Gastroesophageal sphincter (tissue), 4 donors: ENCODE data around the gene PNMA5. TPM values are rescaled to one million over a fixed set of nuclear protein-coding genes. Genes with fewer than 3 reads are reported as not detected.
A peak's percentile ranks its signal among the peaks of the same experiment; 100 is the strongest.

Experiments
- ATAC-seq: fragments of 150-250 bp; one replicate; pipeline ENCODE4 v1.9.1; 2016; ENCODE audit warnings: mild to moderate bottlenecking, moderate library complexity
- H3K27ac ChIP-seq, 4 donors: fragments of 200-600 bp; sonication (generic) in 3 of 4; 1 replicate in 3 of 4; 2 replicates in 1 of 4; pipeline ENCODE4 v1.5.1; 2016 to 2019
- H3K27me3 ChIP-seq: fragments of 200-600 bp; sonication (generic); one replicate; pipeline ENCODE4 v1.5.1; 2019
- H3K36me3 ChIP-seq, 2 donors: fragments of 200-600 bp; sonication (generic); one replicate each; pipeline ENCODE4 v1.5.1; 2019; ENCODE audit warnings: control low read depth in 1 of 2
- H3K4me1 ChIP-seq, 3 donors: fragments of 200-600 bp; sonication (generic); 1 replicate in 2 of 3; 2 replicates in 1 of 3; pipeline ENCODE4 v1.5.1; 2016 to 2019; ENCODE audit warnings: control low read depth in 2 of 3
- H3K4me3 ChIP-seq, 2 donors: fragments of 200-600 bp; sonication (generic); one replicate each; pipeline ENCODE4 v1.5.1; 2019; ENCODE audit warnings: mild to moderate bottlenecking in 1 of 2, moderate library complexity in 1 of 2
- H3K9me3 ChIP-seq, 3 donors: fragments of 200-600 bp; sonication (generic); one replicate each; pipeline ENCODE4 v1.5.1; 2017 to 2019; ENCODE audit warnings: control low read depth in 2 of 3
- EP300 ChIP-seq: sonication (generic); formaldehyde crosslinking; IDR thresholded peaks from one replicate; pipeline ENCODE4 v1.6.1; 2017; ENCODE audit warnings: antibody characterized with exemption, mild to moderate bottlenecking
- POLR2A ChIP-seq, 2 donors: fragments of 450-650 bp; IDR thresholded peaks; one replicate each; pipeline ENCODE4 v1.6.1; 2017; ENCODE audit warnings: antibody characterized with exemption in 2 of 2, mild to moderate bottlenecking in 2 of 2, moderate library complexity in 1 of 2
- POLR2AphosphoS5 ChIP-seq: sonication (generic); formaldehyde crosslinking; IDR thresholded peaks from one replicate; pipeline ENCODE4 v1.6.1; 2017; ENCODE audit warnings: antibody characterized with exemption
- WGBS, 2 donors: methylation state at CpG; one replicate each; pipeline ENCODE4 v1.1.5; 2018; ENCODE audit warnings: low coverage in 1 of 2; 5-methylcytosine and 5-hydroxymethylcytosine counted together
- total RNA-seq, 4 donors: library from RNA; depleted of rRNA; stranded (reverse); fragments of >200 nt; gene quantifications; one replicate each; pipeline ENCODE4 v1.1.0, GENCODE V29; 2016
- TF ChIP-seq, protein P1 (sequence below), 4 experiments: fragments of 200-600 bp in 2 of 4; fragments of 450-650 bp in 2 of 4; sonication (generic) in 1 of 4; IDR thresholded peaks; one replicate each; pipeline ENCODE4 v1.5.1; 2017 to 2019; ENCODE audit warnings: antibody characterized with exemption in 4 of 4, mild to moderate bottlenecking in 2 of 4, moderate library complexity in 2 of 4

PNMA5 gene
- total RNA-seq, 4 donors from 2014 or later: not detected

DNA sequence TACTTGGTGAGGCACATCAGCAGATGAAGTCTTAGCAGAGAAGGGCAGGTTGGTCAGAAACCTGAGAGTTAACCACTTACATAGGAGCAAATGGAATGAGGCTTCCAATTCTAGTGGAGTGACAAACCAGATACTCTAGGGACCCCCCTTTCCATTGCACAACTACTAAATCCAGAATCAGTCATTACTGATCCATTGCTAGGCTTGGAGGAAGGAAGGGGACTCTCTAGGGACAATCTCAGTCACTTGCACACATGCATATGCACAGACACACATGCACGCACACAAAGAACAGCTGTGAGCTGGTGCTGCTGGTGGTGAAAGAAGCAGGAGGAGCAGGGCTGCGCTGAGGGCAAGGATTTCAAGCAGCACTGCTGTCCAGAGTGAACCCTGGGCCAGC lies 25.7 kb downstream of the PNMA5 start:
- H3K27me3 ChIP-seq: no peaks in the 10 kb centered on the region
- no peak overlapping the region for H3K4me3 ChIP-seq
- H3K4me1 ChIP-seq: no peaks in the 10 kb centered on the region
- TF ChIP-seq POLR2A (IDR thresholded peaks at IDR 0.05) (no peak), POLR2AphosphoS5 (no peak), EP300 (no peak)
- TF ChIP-seq, protein P1, sequence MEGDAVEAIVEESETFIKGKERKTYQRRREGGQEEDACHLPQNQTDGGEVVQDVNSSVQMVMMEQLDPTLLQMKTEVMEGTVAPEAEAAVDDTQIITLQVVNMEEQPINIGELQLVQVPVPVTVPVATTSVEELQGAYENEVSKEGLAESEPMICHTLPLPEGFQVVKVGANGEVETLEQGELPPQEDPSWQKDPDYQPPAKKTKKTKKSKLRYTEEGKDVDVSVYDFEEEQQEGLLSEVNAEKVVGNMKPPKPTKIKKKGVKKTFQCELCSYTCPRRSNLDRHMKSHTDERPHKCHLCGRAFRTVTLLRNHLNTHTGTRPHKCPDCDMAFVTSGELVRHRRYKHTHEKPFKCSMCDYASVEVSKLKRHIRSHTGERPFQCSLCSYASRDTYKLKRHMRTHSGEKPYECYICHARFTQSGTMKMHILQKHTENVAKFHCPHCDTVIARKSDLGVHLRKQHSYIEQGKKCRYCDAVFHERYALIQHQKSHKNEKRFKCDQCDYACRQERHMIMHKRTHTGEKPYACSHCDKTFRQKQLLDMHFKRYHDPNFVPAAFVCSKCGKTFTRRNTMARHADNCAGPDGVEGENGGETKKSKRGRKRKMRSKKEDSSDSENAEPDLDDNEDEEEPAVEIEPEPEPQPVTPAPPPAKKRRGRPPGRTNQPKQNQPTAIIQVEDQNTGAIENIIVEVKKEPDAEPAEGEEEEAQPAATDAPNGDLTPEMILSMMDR (IDR thresholded peaks at IDR 0.05): no peak
- no peak for ATAC-seq
- H3K27ac ChIP-seq: no peak overlapping the region
- WGBS, 2 donors: no CpG with 5 or more reads among the region's 2 CpGs
- peaks cover 0 to 55% of the 10 kb centered on the region in 2 donors for H3K36me3 ChIP-seq
- H3K9me3 ChIP-seq: no peaks in the 10 kb centered on the region

DNA sequence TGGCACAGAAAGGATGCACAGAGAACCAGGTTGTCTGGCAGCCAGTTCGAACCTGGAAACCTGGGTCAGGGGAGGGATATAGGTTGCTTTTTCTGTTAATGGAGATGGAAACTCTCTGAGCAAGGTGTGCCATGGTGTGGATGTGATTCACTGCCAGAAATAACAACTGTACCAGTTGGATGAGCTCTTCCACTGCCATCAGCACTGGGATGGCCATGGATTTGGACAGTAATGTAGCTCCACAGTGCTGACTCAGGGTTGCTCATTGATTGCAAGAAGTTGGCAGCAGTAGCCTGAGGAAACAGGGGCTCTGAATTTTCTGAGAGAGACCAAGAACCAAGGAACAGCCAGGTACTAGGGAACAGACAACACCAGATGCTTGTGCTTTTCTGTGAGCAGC lies 33.8 kb downstream of the PNMA5 start:
- peaks cover 0 to 4% (median 4%) of the 10 kb centered on the region in 3 donors for H3K4me1 ChIP-seq
- no peak for ATAC-seq
- TF ChIP-seq EP300 (no peak), POLR2AphosphoS5 (no peak), POLR2A (IDR thresholded peaks at IDR 0.05) (no peak)
- TF ChIP-seq, protein P1 (IDR thresholded peaks at IDR 0.05): no peak
- no peaks in the 10 kb centered on the region for H3K9me3 ChIP-seq
- H3K36me3 ChIP-seq: peaks cover 0 to 8% of the 10 kb centered on the region in 2 donors
- no CpG with 5 or more reads among the region's 1 CpG for WGBS, 2 donors
- no peak overlapping the region for H3K4me3 ChIP-seq
- H3K27ac ChIP-seq: no peak overlapping the region
- no peaks in the 10 kb centered on the region for H3K27me3 ChIP-seq

DNA sequence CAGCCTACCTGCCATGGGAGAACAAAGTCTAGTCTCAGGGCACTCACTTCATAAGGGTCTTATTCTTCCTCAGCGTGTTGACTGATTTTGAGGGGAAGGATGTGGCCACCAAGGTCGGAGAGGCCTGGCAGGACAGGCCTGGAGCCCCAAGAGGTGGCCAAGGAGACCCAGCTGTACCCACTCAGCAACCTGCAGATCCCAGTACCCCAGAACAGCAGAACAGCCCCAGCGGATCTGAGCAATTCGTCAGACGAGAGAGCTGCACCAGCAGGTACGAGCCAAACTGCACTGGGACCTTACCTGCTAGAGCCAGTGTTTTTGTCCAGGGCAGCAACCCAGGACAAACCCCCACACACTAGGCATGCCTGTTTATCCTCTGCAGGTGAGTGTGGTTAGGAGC lies 34.3 kb downstream of the PNMA5 start:
- no peak for ATAC-seq
- Histone ChIP-seq H3K36me3 (peaks cover 0 to 4% of the 10 kb centered on the region in 2 donors), H3K27me3 (no peaks in the 10 kb centered on the region), H3K9me3 (no peaks in the 10 kb centered on the region), H3K27ac (no peak overlapping the region), H3K4me3 (no peak overlapping the region), H3K4me1 (peaks cover 0 to 4% (median 4%) of the 10 kb centered on the region in 3 donors)
- WGBS, 2 donors: no CpG with 5 or more reads among the region's 6 CpGs
- TF ChIP-seq EP300: no peak
- TF ChIP-seq POLR2AphosphoS5: no peak
- TF ChIP-seq, protein P1 (IDR thresholded peaks at IDR 0.05): no peak
- TF ChIP-seq POLR2A (IDR thresholded peaks at IDR 0.05): no peak

DNA sequence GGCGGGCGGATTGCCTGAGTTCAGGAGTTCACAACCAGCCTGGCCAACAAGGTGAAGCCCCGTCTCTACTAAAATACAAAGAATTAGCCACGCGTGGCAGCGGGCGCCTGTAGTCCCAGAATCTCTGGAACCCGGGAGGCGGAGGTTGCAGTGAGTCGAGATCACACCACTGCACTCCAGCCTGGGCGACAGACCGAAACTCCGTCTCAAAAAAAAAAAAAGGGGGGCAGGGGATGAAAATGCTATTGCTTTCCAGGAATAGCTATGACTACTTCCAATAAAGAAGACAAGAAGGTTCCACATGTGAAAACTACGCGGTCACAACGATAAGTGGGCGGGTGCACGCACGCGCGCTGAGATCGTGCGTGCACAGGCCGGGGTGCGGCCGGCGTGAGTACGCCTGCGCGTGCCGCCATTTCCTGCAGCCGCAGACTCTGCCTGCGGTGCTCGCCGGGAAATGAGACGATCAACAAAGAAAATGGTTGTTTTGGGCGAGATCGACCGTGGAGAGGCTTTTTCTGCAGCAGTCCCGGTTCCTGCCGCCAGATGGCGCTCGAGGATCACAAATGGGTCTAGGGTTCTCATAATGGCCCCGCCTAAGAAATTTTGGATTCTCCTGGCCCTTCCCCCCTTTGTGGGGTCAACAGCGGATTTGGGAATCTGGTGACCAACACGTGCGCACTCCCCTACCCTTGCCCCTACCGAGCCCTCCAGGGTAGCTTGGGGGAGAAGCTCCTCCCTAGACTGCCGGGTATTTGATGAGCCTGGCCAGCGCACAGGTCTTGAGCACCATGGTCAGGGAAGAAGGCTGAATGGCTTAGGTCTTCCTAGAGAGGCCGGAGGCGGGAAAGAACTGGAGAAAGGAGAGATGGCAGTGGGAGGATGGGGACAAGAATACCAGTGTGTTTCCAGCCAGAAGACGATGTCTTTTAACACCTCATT lies 35.1 kb downstream of the PNMA5 start:
- H3K4me1 ChIP-seq: peaks cover 0 to 4% (median 4%) of the 10 kb centered on the region in 3 donors
- H3K4me3 ChIP-seq: peak overlapping the region in 1 of 2 donors; percentile 38
- H3K9me3 ChIP-seq: no peaks in the 10 kb centered on the region
- peak overlapping the region; percentile 67 to 71 (median 70) for H3K27ac ChIP-seq
- peak; percentile 97 for ATAC-seq
- TF ChIP-seq POLR2A (IDR thresholded peaks at IDR 0.05) (no peak), EP300 (no peak), POLR2AphosphoS5 (peak; percentile 20)
- TF ChIP-seq, protein P1 (IDR thresholded peaks at IDR 0.05): peak; percentile 51 to 93 (median 89)
- no peaks in the 10 kb centered on the region for H3K36me3 ChIP-seq
- 7 to 46% methylated on average over 15 to 22 of the region's 53 CpGs for WGBS, 2 donors
- no peaks in the 10 kb centered on the region for H3K27me3 ChIP-seq

DNA sequence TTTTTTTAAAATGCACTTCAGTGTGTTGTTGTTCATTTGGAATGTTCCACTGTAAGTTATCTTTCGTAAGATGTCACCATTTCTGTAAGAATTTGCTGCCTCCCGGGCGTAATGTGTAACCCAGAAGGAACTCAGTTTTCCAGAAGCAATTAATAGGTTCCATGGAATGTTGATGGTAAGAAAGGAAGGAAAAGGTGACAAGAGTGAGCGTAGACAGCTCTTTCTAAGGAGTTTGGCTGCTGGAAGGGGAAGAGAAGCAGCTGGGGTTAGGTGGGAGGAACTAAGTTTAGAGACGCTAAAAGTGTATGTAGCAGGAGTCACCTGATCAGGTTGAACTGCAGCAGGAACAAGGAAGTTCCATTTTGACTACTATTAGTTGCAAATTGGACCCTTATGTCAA lies 35.9 kb downstream of the PNMA5 start:
- Histone ChIP-seq H3K27ac (peak overlapping the region; percentile 67 to 71 (median 70)), H3K4me3 (peak overlapping the region in 1 of 2 donors; percentile 38), H3K36me3 (no peaks in the 10 kb centered on the region), H3K4me1 (peaks cover 0 to 4% (median 4%) of the 10 kb centered on the region in 3 donors), H3K27me3 (no peaks in the 10 kb centered on the region), H3K9me3 (no peaks in the 10 kb centered on the region)
- no peak for ATAC-seq
- TF ChIP-seq POLR2A (IDR thresholded peaks at IDR 0.05) (no peak), EP300 (no peak), POLR2AphosphoS5 (no peak)
- TF ChIP-seq, protein P1 (IDR thresholded peaks at IDR 0.05): no peak
- 78 to 80% methylated on average over 1 to 5 of the region's 5 CpGs for WGBS, 2 donors
